PFSK-1 (cell line): ENCODE measurements around the gene PRKAR1A.

Experiments
- POLR2AphosphoS5 ChIP-seq: IDR thresholded peaks from 2 replicates; pipeline ENCODE4 v1.6.1; 2012; ENCODE audit warnings: low read depth, mild to moderate bottlenecking, control low read depth, low read length, moderate library complexity
- TAF1 ChIP-seq: IDR thresholded peaks from 2 replicates; pipeline ENCODE4 v1.6.1; 2012; ENCODE audit warnings: low read length, control low read depth, borderline replicate concordance; ENCODE audit not compliant: insufficient read depth
- TF ChIP-seq, protein P1 (sequence below), 2 experiments: IDR thresholded peaks; 2 replicates each; pipeline versions ENCODE4 v1.6.1 to v1.8.0; 2011 to 2012; ENCODE audit warnings: low read depth in 2 of 2, low read length in 2 of 2, control low read depth in 1 of 2, inconsistent platforms in 1 of 2, mild to moderate bottlenecking in 1 of 2, moderate library complexity in 1 of 2; ENCODE audit not compliant: insufficient read depth in 1 of 2

DNA sequence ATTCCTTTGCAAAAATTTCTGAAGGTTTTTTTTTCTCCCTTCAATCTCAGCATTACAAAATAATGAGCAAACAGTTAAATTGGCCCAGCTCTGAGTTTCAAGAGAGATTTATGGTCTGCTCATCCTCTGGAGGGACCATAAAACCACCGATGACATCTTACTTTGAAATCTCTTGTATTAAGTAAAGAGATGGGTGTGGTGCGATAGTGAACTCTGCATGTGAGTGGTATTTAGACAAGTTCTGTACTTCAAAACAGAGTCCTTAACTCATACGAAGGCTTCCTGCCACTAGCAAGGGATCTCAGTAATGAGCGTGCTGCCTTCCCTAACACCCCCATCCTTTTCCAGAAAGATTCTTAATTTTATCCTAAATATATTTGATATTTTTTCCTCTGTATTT, 86.9 kb downstream of the PRKAR1A start:
- TF ChIP-seq TAF1 (no peak), POLR2AphosphoS5 (no peak)
- TF ChIP-seq, protein P1, sequence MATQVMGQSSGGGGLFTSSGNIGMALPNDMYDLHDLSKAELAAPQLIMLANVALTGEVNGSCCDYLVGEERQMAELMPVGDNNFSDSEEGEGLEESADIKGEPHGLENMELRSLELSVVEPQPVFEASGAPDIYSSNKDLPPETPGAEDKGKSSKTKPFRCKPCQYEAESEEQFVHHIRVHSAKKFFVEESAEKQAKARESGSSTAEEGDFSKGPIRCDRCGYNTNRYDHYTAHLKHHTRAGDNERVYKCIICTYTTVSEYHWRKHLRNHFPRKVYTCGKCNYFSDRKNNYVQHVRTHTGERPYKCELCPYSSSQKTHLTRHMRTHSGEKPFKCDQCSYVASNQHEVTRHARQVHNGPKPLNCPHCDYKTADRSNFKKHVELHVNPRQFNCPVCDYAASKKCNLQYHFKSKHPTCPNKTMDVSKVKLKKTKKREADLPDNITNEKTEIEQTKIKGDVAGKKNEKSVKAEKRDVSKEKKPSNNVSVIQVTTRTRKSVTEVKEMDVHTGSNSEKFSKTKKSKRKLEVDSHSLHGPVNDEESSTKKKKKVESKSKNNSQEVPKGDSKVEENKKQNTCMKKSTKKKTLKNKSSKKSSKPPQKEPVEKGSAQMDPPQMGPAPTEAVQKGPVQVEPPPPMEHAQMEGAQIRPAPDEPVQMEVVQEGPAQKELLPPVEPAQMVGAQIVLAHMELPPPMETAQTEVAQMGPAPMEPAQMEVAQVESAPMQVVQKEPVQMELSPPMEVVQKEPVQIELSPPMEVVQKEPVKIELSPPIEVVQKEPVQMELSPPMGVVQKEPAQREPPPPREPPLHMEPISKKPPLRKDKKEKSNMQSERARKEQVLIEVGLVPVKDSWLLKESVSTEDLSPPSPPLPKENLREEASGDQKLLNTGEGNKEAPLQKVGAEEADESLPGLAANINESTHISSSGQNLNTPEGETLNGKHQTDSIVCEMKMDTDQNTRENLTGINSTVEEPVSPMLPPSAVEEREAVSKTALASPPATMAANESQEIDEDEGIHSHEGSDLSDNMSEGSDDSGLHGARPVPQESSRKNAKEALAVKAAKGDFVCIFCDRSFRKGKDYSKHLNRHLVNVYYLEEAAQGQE (IDR thresholded peaks at IDR 0.05; ENCODE audit: insufficient read depth in 1 of 2, low read depth in 2 of 2, low read length in 2 of 2) = no peak
